DOHH2 (cell line): ENCODE results near the gene KRTAP12-1.
"Not testable (repeated sequence)": the region's sequence is repeated elsewhere in the genome, so short reads cannot be mapped to it uniquely, and the experiment has no call there.

Experiments used
- H3F3A ChIP-seq: fragments of 200-600 bp; sonication (generic), shearing (Covaris generic); 2 replicates; pipeline ENCODE4 v1.6.0; 2016; ENCODE audit warnings: antibody characterized with exemption, mild to moderate bottlenecking; ENCODE audit not compliant: control insufficient read depth, insufficient read depth
- H3K27ac ChIP-seq: fragments of 200-600 bp; sonication (generic); 2 replicates; pipeline ENCODE4 v1.5.1; 2014; ENCODE audit warnings: low read depth, mild to moderate bottlenecking, low read length, moderate library complexity
- H3K27me3 ChIP-seq: fragments of 200-600 bp; sonication (generic); 2 replicates; pipeline ENCODE4 v1.6.1; 2014; ENCODE audit warnings: mild to moderate bottlenecking, low read length, mixed read lengths; ENCODE audit not compliant: control insufficient read depth
- H3K36me3 ChIP-seq: fragments of 200-600 bp; sonication (generic); 2 replicates; pipeline ENCODE4 v1.6.1; 2014; ENCODE audit warnings: mild to moderate bottlenecking, low read length, moderate library complexity, mixed read lengths; ENCODE audit not compliant: control insufficient read depth
- H3K4me1 ChIP-seq: fragments of 200-600 bp; sonication (generic); 2 replicates; pipeline ENCODE4 v1.6.1; 2014; ENCODE audit warnings: mild to moderate bottlenecking, low read length, mixed read lengths; ENCODE audit not compliant: control insufficient read depth
- H3K4me2 ChIP-seq: fragments of 200-600 bp; sonication (generic); 2 replicates; pipeline ENCODE4 v1.6.0; 2014; ENCODE audit warnings: mild to moderate bottlenecking, low read length, moderate library complexity
- H3K4me3 ChIP-seq: fragments of 200-600 bp; sonication (generic); 2 replicates; pipeline ENCODE4 v1.5.1; 2014; ENCODE audit warnings: mild to moderate bottlenecking, low read length, mixed read lengths
- H3K79me2 ChIP-seq: fragments of 200-600 bp; sonication (generic); 2 replicates; pipeline ENCODE4 v1.6.1; 2014; ENCODE audit warnings: mild to moderate bottlenecking, low read length, mixed read lengths; ENCODE audit not compliant: control insufficient read depth
- H3K9me2 ChIP-seq: fragments of 200-600 bp; sonication (generic); replicated peaks from 2 replicates; pipeline ENCODE4 v1.6.1; 2014; ENCODE audit warnings: mild to moderate bottlenecking, low read length, mixed read lengths; ENCODE audit not compliant: control insufficient read depth
- H3K9me3 ChIP-seq: fragments of 200-600 bp; sonication (generic); 2 replicates; pipeline ENCODE4 v1.6.1; 2014; ENCODE audit warnings: antibody characterized with exemption, low read length, mixed read lengths; ENCODE audit not compliant: control insufficient read depth, insufficient read depth
- H4K20me1 ChIP-seq: fragments of 200-600 bp; sonication (generic); 2 replicates; pipeline ENCODE4 v1.6.0; 2014; ENCODE audit warnings: low read depth, mild to moderate bottlenecking, antibody characterized with exemption, low read length, moderate library complexity; ENCODE audit not compliant: control insufficient read depth, insufficient read depth
- EZH2phosphoT487 ChIP-seq: fragments of 200-600 bp; sonication (generic); IDR thresholded peaks from 2 replicates; pipeline ENCODE4 v1.6.1; 2017; ENCODE audit warnings: borderline replicate concordance, mild to moderate bottlenecking, antibody characterized with exemption, low read length, moderate library complexity, mixed read lengths
- TF ChIP-seq, protein P1 (sequence below): fragments of 200-600 bp; sonication (generic); IDR thresholded peaks from one replicate; pipeline ENCODE4 v1.5.1; 2014; ENCODE audit warnings: antibody characterized with exemption, mild to moderate bottlenecking, low read depth, low read length; ENCODE audit not compliant: poor library complexity, severe bottlenecking

The KRTAP12-1 gene

DNA sequence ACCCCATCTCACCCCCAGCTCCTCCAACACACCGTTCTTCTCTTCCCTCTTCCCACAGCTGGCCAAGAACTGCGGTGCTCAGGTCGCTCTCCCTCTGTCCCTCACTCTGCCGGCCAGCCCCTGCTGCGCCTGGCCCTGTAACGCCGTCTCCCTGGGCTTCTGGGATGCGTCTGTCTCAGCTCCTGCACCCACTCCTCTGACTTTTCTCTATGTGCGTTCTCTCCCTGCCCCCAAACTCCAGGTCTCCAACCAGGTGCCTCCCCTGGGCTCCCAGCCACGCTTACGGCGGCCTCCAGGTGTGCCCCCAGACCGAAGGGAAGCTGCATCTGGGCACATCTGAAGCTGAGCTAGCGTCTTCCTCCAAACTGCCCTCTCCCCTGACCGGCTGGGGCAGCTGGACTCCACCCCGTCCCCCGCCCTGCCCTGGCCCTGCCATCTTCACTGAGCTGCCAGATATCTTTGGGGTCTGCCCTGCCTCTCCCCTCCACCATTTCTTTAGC, 17.6 kb upstream of the KRTAP12-1 start:
- H3K4me2 ChIP-seq = no peak overlapping the region
- H3K27ac ChIP-seq = no peak overlapping the region
- no peak overlapping the region for H3K4me3 ChIP-seq
- no peaks in the 10 kb centered on the region for H3K9me2 ChIP-seq
- TF ChIP-seq, protein P1, sequence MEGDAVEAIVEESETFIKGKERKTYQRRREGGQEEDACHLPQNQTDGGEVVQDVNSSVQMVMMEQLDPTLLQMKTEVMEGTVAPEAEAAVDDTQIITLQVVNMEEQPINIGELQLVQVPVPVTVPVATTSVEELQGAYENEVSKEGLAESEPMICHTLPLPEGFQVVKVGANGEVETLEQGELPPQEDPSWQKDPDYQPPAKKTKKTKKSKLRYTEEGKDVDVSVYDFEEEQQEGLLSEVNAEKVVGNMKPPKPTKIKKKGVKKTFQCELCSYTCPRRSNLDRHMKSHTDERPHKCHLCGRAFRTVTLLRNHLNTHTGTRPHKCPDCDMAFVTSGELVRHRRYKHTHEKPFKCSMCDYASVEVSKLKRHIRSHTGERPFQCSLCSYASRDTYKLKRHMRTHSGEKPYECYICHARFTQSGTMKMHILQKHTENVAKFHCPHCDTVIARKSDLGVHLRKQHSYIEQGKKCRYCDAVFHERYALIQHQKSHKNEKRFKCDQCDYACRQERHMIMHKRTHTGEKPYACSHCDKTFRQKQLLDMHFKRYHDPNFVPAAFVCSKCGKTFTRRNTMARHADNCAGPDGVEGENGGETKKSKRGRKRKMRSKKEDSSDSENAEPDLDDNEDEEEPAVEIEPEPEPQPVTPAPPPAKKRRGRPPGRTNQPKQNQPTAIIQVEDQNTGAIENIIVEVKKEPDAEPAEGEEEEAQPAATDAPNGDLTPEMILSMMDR = no peak
- no peak for TF ChIP-seq EZH2phosphoT487
- H3K27me3 ChIP-seq = peaks cover 5% of the 10 kb centered on the region; the same call in 1 of the 2 replicates
- no peaks in the 10 kb centered on the region for H3K36me3 ChIP-seq
- no peaks in the 10 kb centered on the region for H4K20me1 ChIP-seq
- no peaks in the 10 kb centered on the region for H3K4me1 ChIP-seq
- no peaks in the 10 kb centered on the region for H3F3A ChIP-seq
- H3K79me2 ChIP-seq = no peaks in the 10 kb centered on the region
- no peaks in the 10 kb centered on the region for H3K9me3 ChIP-seq

DNA sequence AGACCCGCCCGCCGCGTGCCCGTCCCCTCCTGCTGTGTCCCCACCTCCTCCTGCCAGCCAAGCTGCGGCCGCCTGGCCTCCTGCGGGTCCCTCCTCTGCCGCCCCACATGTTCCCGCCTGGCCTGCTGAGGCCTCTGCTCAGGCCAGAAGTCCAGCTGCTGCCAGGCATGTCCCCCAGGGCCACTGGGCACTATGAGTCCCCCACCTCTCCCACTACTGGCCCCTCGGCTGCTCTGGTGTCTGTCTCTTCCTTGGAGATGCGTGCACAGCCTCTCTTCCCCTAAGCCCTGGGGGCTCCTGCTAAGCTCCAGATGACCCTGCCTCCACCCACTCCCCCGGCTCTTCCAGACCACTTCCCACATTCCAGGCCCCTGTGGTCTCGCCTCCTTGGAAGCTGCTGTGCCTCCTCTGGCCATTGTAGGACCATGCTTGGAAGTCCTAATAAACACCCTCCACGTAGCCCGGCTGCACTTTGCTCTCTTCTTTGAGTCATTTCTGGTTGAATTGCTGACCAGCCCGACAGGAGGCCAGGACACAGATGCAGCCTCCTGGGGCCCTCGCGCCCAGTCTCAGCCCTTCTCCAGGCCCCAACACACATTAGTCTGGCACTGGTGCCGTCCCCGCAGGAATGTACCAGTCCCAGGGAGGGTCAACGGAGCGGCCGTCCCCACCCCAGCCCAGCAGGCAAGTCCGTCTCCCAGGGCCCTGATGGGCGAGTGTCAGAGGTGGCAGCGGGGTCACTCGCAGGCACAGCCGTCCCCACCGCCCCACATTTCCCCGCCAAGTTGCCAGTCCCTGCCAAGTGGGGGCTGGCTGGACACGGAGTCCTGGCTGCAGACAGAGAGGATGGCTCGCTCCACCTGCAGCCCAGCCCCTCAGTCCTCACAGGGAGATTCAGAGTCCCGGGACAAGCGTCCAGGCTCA, 16.1 kb upstream of the KRTAP12-1 start:
- peaks cover 5% of the 10 kb centered on the region; the same call in 1 of the 2 replicates for H3K27me3 ChIP-seq
- H3K27ac ChIP-seq = no peak overlapping the region
- no peak overlapping the region for H3K4me3 ChIP-seq
- H3K9me3 ChIP-seq = no peaks in the 10 kb centered on the region
- no peaks in the 10 kb centered on the region for H3K4me1 ChIP-seq
- no peaks in the 10 kb centered on the region for H4K20me1 ChIP-seq
- H3K36me3 ChIP-seq = no peaks in the 10 kb centered on the region
- no peak for TF ChIP-seq EZH2phosphoT487
- H3K4me2 ChIP-seq = no peak overlapping the region
- no peaks in the 10 kb centered on the region for H3K79me2 ChIP-seq
- H3F3A ChIP-seq = no peaks in the 10 kb centered on the region
- H3K9me2 ChIP-seq = no peaks in the 10 kb centered on the region

DNA sequence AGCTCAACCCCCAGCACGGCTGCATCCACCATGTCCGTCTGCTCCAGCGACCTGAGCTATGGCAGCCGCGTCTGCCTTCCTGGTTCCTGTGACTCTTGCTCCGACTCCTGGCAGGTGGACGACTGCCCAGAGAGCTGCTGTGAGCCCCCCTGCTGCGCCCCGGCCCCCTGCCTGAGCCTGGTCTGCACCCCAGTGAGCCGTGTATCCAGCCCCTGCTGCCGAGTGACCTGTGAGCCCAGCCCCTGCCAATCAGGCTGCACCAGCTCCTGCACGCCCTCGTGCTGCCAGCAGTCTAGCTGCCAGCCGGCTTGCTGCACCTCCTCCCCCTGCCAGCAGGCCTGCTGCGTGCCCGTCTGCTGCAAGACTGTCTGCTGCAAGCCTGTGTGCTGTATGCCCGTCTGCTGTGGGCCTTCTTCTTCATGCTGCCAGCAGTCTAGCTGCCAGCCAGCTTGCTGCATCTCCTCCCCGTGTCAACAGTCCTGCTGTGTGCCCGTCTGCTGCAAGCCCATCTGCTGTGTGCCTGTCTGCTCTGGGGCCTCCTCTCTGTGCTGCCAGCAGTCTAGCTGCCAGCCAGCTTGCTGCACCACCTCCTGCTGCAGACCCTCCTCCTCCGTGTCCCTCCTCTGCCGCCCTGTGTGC, 15.3 kb upstream of the KRTAP12-1 start, which contains the start of gene KRTAP10-12:
TSS of gene KRTAP10-12 (plus strand) at position 1 of the 639 bp plus-strand sequence. CDS start at position 31, 30 bp downstream.
- H3K4me2 ChIP-seq, H3K4me3 ChIP-seq, H3K27me3 ChIP-seq, H3K36me3 ChIP-seq, H3K9me3 ChIP-seq, H3K27ac ChIP-seq, H3F3A ChIP-seq, H3K9me2 ChIP-seq, H3K79me2 ChIP-seq, H4K20me1 ChIP-seq, H3K4me1 ChIP-seq: not testable (repeated sequence)

DNA sequence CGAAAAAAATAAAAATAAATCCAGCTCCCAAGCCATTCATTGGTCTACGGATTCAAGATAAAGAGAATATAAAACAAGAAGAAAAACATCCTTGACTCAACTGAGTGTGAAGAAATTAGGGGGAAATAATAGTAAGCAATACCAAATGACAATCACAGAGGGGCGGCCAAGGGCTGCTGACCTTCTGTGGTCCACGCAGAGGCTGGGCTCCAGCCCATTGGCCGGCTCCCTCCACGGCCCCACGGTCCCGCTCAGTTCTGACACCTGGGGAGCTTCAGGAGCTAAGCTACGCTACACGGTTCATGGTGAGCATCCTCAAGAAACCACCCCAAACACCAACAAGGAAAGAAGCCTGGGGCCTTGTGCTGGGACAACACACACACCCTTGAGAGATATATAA, 14.6 kb upstream of the KRTAP12-1 start:
- Histone ChIP-seq H4K20me1 (no peaks in the 10 kb centered on the region), H3K4me2 (no peak overlapping the region), H3K79me2 (no peaks in the 10 kb centered on the region), H3K4me3 (no peak overlapping the region), H3K27me3 (peaks cover 5% of the 10 kb centered on the region; the same call in 1 of the 2 replicates), H3K9me2 (no peaks in the 10 kb centered on the region), H3K36me3 (no peaks in the 10 kb centered on the region), H3F3A (no peaks in the 10 kb centered on the region), H3K4me1 (no peaks in the 10 kb centered on the region), H3K9me3 (peaks cover 4% of the 10 kb centered on the region; the same call in 1 of the 2 replicates), H3K27ac (no peak overlapping the region)
- TF ChIP-seq, protein P1 = no peak
- no peak for TF ChIP-seq EZH2phosphoT487
